DND-41 (cell line): Measurements from ENCODE around the gene TBC1D8.

Experiments used
- ATAC-seq: fragments of 200-7000 bp; cut with Tn5 transposase; 3 replicates; pipeline ENCODE4 v1.9.1; 2021; ENCODE audit warnings: low read depth; ENCODE audit not compliant: insufficient read depth
- DNase-seq: peaks from one replicate; pipeline ENCODE4 v3.0.0-alpha.2; 2020
- H2AFZ ChIP-seq: 2 replicates; pipeline ENCODE4 v1.6.0; 2012; ENCODE audit warnings: low read depth, low read length
- H3K27ac ChIP-seq: 2 replicates; pipeline ENCODE4 v1.5.1; 2012; ENCODE audit warnings: low read length, inconsistent platforms
- H3K27me3 ChIP-seq: fragments of 200-600 bp; sonication (generic); 2 replicates; pipeline ENCODE4 v1.6.0; 2012; ENCODE audit warnings: low read length, mild to moderate bottlenecking, inconsistent platforms; ENCODE audit not compliant: insufficient read depth, poor library complexity
- H3K36me3 ChIP-seq: 2 replicates; pipeline ENCODE4 v1.5.1; 2012; ENCODE audit warnings: low read length, inconsistent platforms; ENCODE audit not compliant: insufficient read depth
- H3K4me1 ChIP-seq: 2 replicates; pipeline ENCODE4 v1.5.1; 2012; ENCODE audit warnings: mild to moderate bottlenecking, low read length; ENCODE audit not compliant: insufficient read depth
- H3K4me2 ChIP-seq: 2 replicates; pipeline ENCODE4 v1.6.0; 2012; ENCODE audit warnings: mild to moderate bottlenecking, moderate library complexity, low read length, inconsistent platforms; ENCODE audit not compliant: insufficient read depth
- H3K4me3 ChIP-seq, 2 experiments: fragments of 200-600 bp in 1 of 2; shearing (Covaris generic) in 1 of 2; 2 replicates each; pipeline ENCODE4 v1.5.1; 2012 to 2016; ENCODE audit warnings: inconsistent platforms in 2 of 2, low read length in 2 of 2, mild to moderate bottlenecking in 2 of 2, low read depth in 1 of 2, moderate library complexity in 1 of 2
- H3K79me2 ChIP-seq: 2 replicates; pipeline ENCODE4 v1.6.0; 2012; ENCODE audit warnings: low read length, inconsistent platforms; ENCODE audit not compliant: insufficient read depth
- H3K9ac ChIP-seq: 2 replicates; pipeline ENCODE4 v1.6.0; 2012; ENCODE audit warnings: low read depth, mild to moderate bottlenecking, inconsistent platforms, low read length, moderate library complexity
- H3K9me3 ChIP-seq: 2 replicates; pipeline ENCODE4 v1.5.1; 2012; ENCODE audit warnings: low read length, moderate library complexity, mild to moderate bottlenecking, inconsistent platforms; ENCODE audit not compliant: insufficient read depth, severe bottlenecking
- H4K20me1 ChIP-seq: 2 replicates; pipeline ENCODE4 v1.6.0; 2012; ENCODE audit warnings: low read length; ENCODE audit not compliant: insufficient read depth
- EZH2 ChIP-seq: IDR thresholded peaks from 3 replicates; pipeline ENCODE4 v1.6.1; 2012; ENCODE audit warnings: borderline replicate concordance, low read depth, mild to moderate bottlenecking, moderate library complexity, low read length, inconsistent platforms; ENCODE audit not compliant: severe bottlenecking
- TF ChIP-seq, protein P1 (sequence below): IDR thresholded peaks from 2 replicates; pipeline ENCODE4 v1.5.1; 2012; ENCODE audit warnings: borderline replicate concordance, low read length, moderate library complexity, mild to moderate bottlenecking; ENCODE audit not compliant: poor library complexity, severe bottlenecking; ENCODE audit errors: extremely low read depth

The TBC1D8 gene

DNA sequence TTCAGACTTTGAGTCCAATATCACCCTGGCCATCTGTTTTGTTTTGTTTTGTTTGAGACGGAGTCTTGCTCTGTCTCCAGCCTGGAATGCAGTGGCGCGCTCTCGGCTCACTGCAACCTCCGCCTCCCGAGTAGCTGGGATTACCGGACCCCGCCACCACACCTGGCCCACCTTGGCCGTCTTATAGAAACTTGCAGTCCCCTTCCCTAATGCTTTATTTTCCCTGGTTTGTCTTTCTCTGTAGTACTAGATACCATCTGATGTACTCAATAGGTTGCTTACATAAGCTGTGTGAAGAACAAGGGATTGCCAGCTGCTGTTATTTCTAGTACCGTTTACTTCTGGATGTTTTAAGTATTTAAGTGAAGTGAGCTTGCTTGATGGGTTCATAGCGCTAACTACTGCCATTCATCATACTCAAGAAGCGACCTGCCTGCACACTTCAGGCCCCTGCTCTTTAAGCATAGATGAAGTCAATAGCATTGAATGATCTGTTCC lies 147.9 kb downstream of the TBC1D8 start:
- peaks cover 27% of the 10 kb centered on the region; the same call in 1 of the 2 replicates for H4K20me1 ChIP-seq
- ATAC-seq (no peak), DNase-seq (no peak)
- no peaks in the 10 kb centered on the region for H3K9me3 ChIP-seq
- peaks cover 27% of the 10 kb centered on the region for H3K4me1 ChIP-seq
- peaks cover 42% of the 10 kb centered on the region for H3K79me2 ChIP-seq
- H3K27ac ChIP-seq: peak overlapping the region; percentile 75
- peak overlapping the region; percentile 76 for H3K4me2 ChIP-seq
- no peak for TF ChIP-seq EZH2
- TF ChIP-seq, protein P1, sequence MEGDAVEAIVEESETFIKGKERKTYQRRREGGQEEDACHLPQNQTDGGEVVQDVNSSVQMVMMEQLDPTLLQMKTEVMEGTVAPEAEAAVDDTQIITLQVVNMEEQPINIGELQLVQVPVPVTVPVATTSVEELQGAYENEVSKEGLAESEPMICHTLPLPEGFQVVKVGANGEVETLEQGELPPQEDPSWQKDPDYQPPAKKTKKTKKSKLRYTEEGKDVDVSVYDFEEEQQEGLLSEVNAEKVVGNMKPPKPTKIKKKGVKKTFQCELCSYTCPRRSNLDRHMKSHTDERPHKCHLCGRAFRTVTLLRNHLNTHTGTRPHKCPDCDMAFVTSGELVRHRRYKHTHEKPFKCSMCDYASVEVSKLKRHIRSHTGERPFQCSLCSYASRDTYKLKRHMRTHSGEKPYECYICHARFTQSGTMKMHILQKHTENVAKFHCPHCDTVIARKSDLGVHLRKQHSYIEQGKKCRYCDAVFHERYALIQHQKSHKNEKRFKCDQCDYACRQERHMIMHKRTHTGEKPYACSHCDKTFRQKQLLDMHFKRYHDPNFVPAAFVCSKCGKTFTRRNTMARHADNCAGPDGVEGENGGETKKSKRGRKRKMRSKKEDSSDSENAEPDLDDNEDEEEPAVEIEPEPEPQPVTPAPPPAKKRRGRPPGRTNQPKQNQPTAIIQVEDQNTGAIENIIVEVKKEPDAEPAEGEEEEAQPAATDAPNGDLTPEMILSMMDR: no peak
- H3K36me3 ChIP-seq: peaks cover 60% of the 10 kb centered on the region
- peak overlapping the region; percentile 56 to 63; a peak in 3 of 4 replicates for H3K4me3 ChIP-seq
- no peak overlapping the region for H2AFZ ChIP-seq
- no peaks in the 10 kb centered on the region for H3K27me3 ChIP-seq
- H3K9ac ChIP-seq: peak overlapping the region; percentile 69

GRCh38 chr2:101002562-101003277 lies 148.5 kb downstream of the TBC1D8 start:
- Histone ChIP-seq H3K27me3 (no peaks in the 10 kb centered on the region), H3K9me3 (no peaks in the 10 kb centered on the region), H3K4me2 (peak overlapping the region; percentile 76), H3K36me3 (peaks cover 54% of the 10 kb centered on the region), H3K79me2 (peaks cover 42% of the 10 kb centered on the region), H3K9ac (peak overlapping the region; percentile 69), H4K20me1 (peaks cover 27% of the 10 kb centered on the region; the same call in 1 of the 2 replicates), H3K4me1 (peaks cover 27% of the 10 kb centered on the region), H3K27ac (peak overlapping the region; percentile 75), H3K4me3 (peak overlapping the region; percentile 56 to 63; a peak in 3 of 4 replicates), H2AFZ (peak overlapping the region; percentile 51)
- ATAC-seq: 0 out of 3 replicates have a peak, but pooled peaks have one; percentile 7
- TF ChIP-seq, protein P1: no peak
- TF ChIP-seq EZH2: no peak
- no peak for DNase-seq

- H3K4me1 ChIP-seq: peaks cover 27% of the 10 kb centered on the region
- H3K9me3 ChIP-seq: no peaks in the 10 kb centered on the region
- H3K4me2 ChIP-seq: peak within 1 kb of the TSS; percentile 76
- H3K36me3 ChIP-seq: peaks cover 46% of the 10 kb centered on the region
- peak within 1 kb of the TSS; percentile 87 for H2AFZ ChIP-seq
- peaks cover 27% of the 10 kb centered on the region; the same call in 1 of the 2 replicates for H4K20me1 ChIP-seq
- no peak for TF ChIP-seq EZH2
- TF ChIP-seq, protein P1: no peak
- H3K27me3 ChIP-seq: no peaks in the 10 kb centered on the region
- ATAC-seq (peak; percentile 89), DNase-seq (peak; percentile 94)
- peaks cover 39% of the 10 kb centered on the region for H3K79me2 ChIP-seq
- peak within 1 kb of the TSS; percentile 75 for H3K27ac ChIP-seq
- peak within 1 kb of the TSS; percentile 56 to 63; a peak in 3 of 4 replicates for H3K4me3 ChIP-seq
- peak within 1 kb of the TSS; percentile 69 for H3K9ac ChIP-seq
Observed at GRCh38 chr2:101001691-101002561, 149.3 kb downstream of the TBC1D8 start, which contains the start of gene RPL31. RPL31 (plus strand) TSS chr2:101002289; CDS start chr2:101002702, 413 bp downstream.
